H9 (cell line): ENCODE measurements around the gene UQCRHL. TPM values are rescaled to one million over a fixed set of nuclear protein-coding genes. Genes with fewer than 3 reads are reported as not detected.

Source experiments
- DNase-seq: peaks from one replicate; pipeline ENCODE4 v3.0.0-alpha.2; 2017
- H2AFZ ChIP-seq: one replicate; pipeline ENCODE4 v1.6.1; 2013; ENCODE audit warnings: mild to moderate bottlenecking, low read length, control low read depth, moderate library complexity
- H2AK5ac ChIP-seq: 2 replicates; pipeline ENCODE4 v1.6.1; 2013; ENCODE audit warnings: low read length, control low read depth, mixed read lengths; ENCODE audit not compliant: insufficient read length
- H2BK120ac ChIP-seq: one replicate; pipeline ENCODE4 v1.6.1; 2013; ENCODE audit warnings: low read depth, mild to moderate bottlenecking, low read length, control low read depth, inconsistent platforms; ENCODE audit not compliant: poor library complexity, severe bottlenecking
- H2BK12ac ChIP-seq: 2 replicates; pipeline ENCODE4 v1.6.1; 2013; ENCODE audit warnings: low read length, control low read depth, mixed read lengths, low read depth; ENCODE audit not compliant: insufficient read length
- H2BK15ac ChIP-seq: 2 replicates; pipeline ENCODE4 v1.6.1; 2013; ENCODE audit warnings: low read depth, low read length, control low read depth
- H2BK20ac ChIP-seq: one replicate; pipeline ENCODE4 v1.6.1; 2013; ENCODE audit warnings: low read depth, mild to moderate bottlenecking, low read length, control low read depth, inconsistent platforms; ENCODE audit not compliant: poor library complexity, severe bottlenecking
- H2BK5ac ChIP-seq: 2 replicates; pipeline ENCODE4 v1.6.1; 2013; ENCODE audit warnings: low read length, control low read depth, mixed read lengths; ENCODE audit not compliant: insufficient read length
- H3K14ac ChIP-seq: 2 replicates; pipeline ENCODE4 v1.6.1; 2013; ENCODE audit warnings: low read length, control low read depth; ENCODE audit not compliant: insufficient read depth
- H3K18ac ChIP-seq: 2 replicates; pipeline ENCODE4 v1.6.1; 2013; ENCODE audit warnings: low read depth, mild to moderate bottlenecking, mixed read lengths, low read length, control low read depth; ENCODE audit not compliant: insufficient read length
- H3K23ac ChIP-seq: 2 replicates; pipeline ENCODE4 v1.6.1; 2013; ENCODE audit warnings: low read length, control low read depth, mixed read lengths, low read depth; ENCODE audit not compliant: insufficient read length
- H3K23me2 ChIP-seq: 2 replicates; pipeline ENCODE4 v1.6.1; 2013; ENCODE audit warnings: low read depth, mild to moderate bottlenecking, mixed read lengths, low read length, control low read depth; ENCODE audit not compliant: insufficient read length, poor library complexity, severe bottlenecking
- H3K27ac ChIP-seq: 2 replicates; pipeline ENCODE4 v1.5.1; 2013; ENCODE audit warnings: low read length, control low read depth, mixed read lengths, low read depth; ENCODE audit not compliant: insufficient read length
- H3K27me3 ChIP-seq: 2 replicates; pipeline ENCODE4 v1.6.1; 2013; ENCODE audit warnings: low read length, control low read depth, inconsistent platforms; ENCODE audit not compliant: insufficient read depth
- H3K4ac ChIP-seq: 2 replicates; pipeline ENCODE4 v1.6.1; 2013; ENCODE audit warnings: low read depth, mild to moderate bottlenecking, control low read depth, inconsistent platforms, low read length, moderate library complexity
- H3K4me1 ChIP-seq: 2 replicates; pipeline ENCODE4 v1.6.1; 2013; ENCODE audit warnings: low read length, control low read depth, inconsistent platforms; ENCODE audit not compliant: insufficient read depth
- H3K4me2 ChIP-seq: 2 replicates; pipeline ENCODE4 v1.6.1; 2013; ENCODE audit warnings: low read length, control low read depth, mixed read lengths; ENCODE audit not compliant: insufficient read length, insufficient read depth
- H3K56ac ChIP-seq: 2 replicates; pipeline ENCODE4 v1.6.1; 2013; ENCODE audit warnings: low read depth, mild to moderate bottlenecking, mixed read lengths, low read length, control low read depth; ENCODE audit not compliant: insufficient read length
- H3K79me1 ChIP-seq: 2 replicates; pipeline ENCODE4 v1.6.1; 2013; ENCODE audit warnings: low read depth, mild to moderate bottlenecking, moderate library complexity, low read length, control low read depth, inconsistent platforms; ENCODE audit not compliant: insufficient read depth, poor library complexity, severe bottlenecking
- H3K79me2 ChIP-seq: 2 replicates; pipeline ENCODE4 v1.6.1; 2013; ENCODE audit warnings: low read length, control low read depth, inconsistent platforms; ENCODE audit not compliant: insufficient read depth
- H3K9ac ChIP-seq: 2 replicates; pipeline ENCODE4 v1.6.1; 2013; ENCODE audit warnings: low read length, control low read depth, mixed read lengths; ENCODE audit not compliant: insufficient read length; ENCODE audit errors: extremely low read depth
- H3K9me3 ChIP-seq: one replicate; pipeline ENCODE4 v1.6.1; 2013; ENCODE audit warnings: low read depth, low read length, inconsistent platforms; ENCODE audit not compliant: control insufficient read depth
- H3T11ph ChIP-seq: one replicate; pipeline ENCODE4 v1.6.1; 2013; ENCODE audit warnings: mild to moderate bottlenecking, low read length, control low read depth, inconsistent platforms
- H4K20me1 ChIP-seq: one replicate; pipeline ENCODE4 v1.6.1; 2013; ENCODE audit not compliant: control insufficient read depth, insufficient read length, insufficient read depth
- H4K5ac ChIP-seq: 2 replicates; pipeline ENCODE4 v1.6.1; 2013; ENCODE audit warnings: low read depth, mild to moderate bottlenecking, mixed read lengths, low read length, control low read depth; ENCODE audit not compliant: insufficient read length
- H4K8ac ChIP-seq: replicated peaks from 2 replicates; pipeline ENCODE4 v1.6.1; 2013; ENCODE audit warnings: low read length, control low read depth, mixed read lengths, low read depth; ENCODE audit not compliant: insufficient read length
- H4K91ac ChIP-seq: 2 replicates; pipeline ENCODE4 v1.6.1; 2013; ENCODE audit warnings: low read depth, mild to moderate bottlenecking, moderate library complexity, mixed read lengths, low read length, control low read depth; ENCODE audit not compliant: insufficient read length
- H3K27ac Mint-ChIP-seq, 3 experiments: 2 replicates in 2 of 3; 3 replicates in 1 of 3; pipeline ENCODE4 v1.8.0; 2020 to 2021; ENCODE audit warnings: mixed read lengths in 3 of 3, mild to moderate bottlenecking in 1 of 3, moderate library complexity in 1 of 3
- H3K27me3 Mint-ChIP-seq: 2 replicates; pipeline ENCODE4 v1.8.0; 2021; ENCODE audit warnings: low read depth, mild to moderate bottlenecking, moderate library complexity, mixed read lengths
- H3K36me3 Mint-ChIP-seq, 3 experiments: 2 replicates in 2 of 3; 3 replicates in 1 of 3; pipeline ENCODE4 v1.8.0; 2020 to 2021; ENCODE audit warnings: low read depth in 3 of 3, mixed read lengths in 3 of 3; ENCODE audit not compliant: insufficient read depth in 1 of 3
- H3K4me1 Mint-ChIP-seq, 2 experiments: 2 replicates each; pipeline ENCODE4 v1.8.0; 2020; ENCODE audit warnings: mixed read lengths in 2 of 2
- H3K4me3 Mint-ChIP-seq, 2 experiments: 2 replicates in 1 of 2; 3 replicates in 1 of 2; pipeline ENCODE4 v1.8.0; 2020 to 2021; ENCODE audit warnings: mild to moderate bottlenecking in 2 of 2, mixed read lengths in 2 of 2, moderate library complexity in 1 of 2
- H3K9me3 Mint-ChIP-seq, 2 experiments: 2 replicates in 1 of 2; 3 replicates in 1 of 2; pipeline ENCODE4 v1.8.0; 2020; ENCODE audit warnings: mild to moderate bottlenecking in 2 of 2, mixed read lengths in 2 of 2, moderate library complexity in 1 of 2
- CTCF ChIP-seq: fragments of 200-600 bp; sonication (generic); conservative IDR thresholded peaks from 3 replicates; pipeline ENCODE4 v1.8.0; 2021; ENCODE audit warnings: antibody characterized with exemption, mild to moderate bottlenecking
- WGBS: extraction: QIAGEN DNeasy Blood & Tissue Kit; methylation state at CpG from one replicate; pipeline ENCODE4 v1.1.7; 2013; ENCODE audit warnings: missing lambda C conversion rate, low lambda C conversion rate, mixed read lengths; ENCODE audit not compliant: insufficient read length; ENCODE audit errors: extremely low coverage; 5-methylcytosine and 5-hydroxymethylcytosine counted together
- total RNA-seq: library from RNA; stranded (reverse); gene quantifications from 2 replicates; pipeline ENCODE4 v1.2.1, GENCODE V29; 2021

The UQCRHL gene
- total RNA-seq, 1 experiment from 2014 or later = 2.0 TPM

GRCh38 chr1:15758343-15758931, 49.0 kb downstream of the UQCRHL start, which contains the start of gene FBLIM1:
FBLIM1 (plus strand) TSS chr1:15758795; CDS start chr1:15764984, 6,189 bp downstream.
- no peak within 1 kb of the TSS for H3K27ac ChIP-seq
- peak within 1 kb of the TSS; percentile 76 for H3K9ac ChIP-seq
- H3K4me2 ChIP-seq = peak within 1 kb of the TSS; percentile 89
- peak within 1 kb of the TSS; percentile 71 for H3K4ac ChIP-seq
- no peak within 1 kb of the TSS for H2BK20ac ChIP-seq
- H3K14ac ChIP-seq = peak within 1 kb of the TSS; percentile 93
- peaks cover 14% of the 10 kb centered on the region for H3K23me2 ChIP-seq
- H2BK12ac ChIP-seq = no peak within 1 kb of the TSS
- Mint-ChIP-seq H3K27ac (peak within 1 kb of the TSS in 2 of 3 experiments; percentile 85 to 97; a peak in 5 of 7 replicates), H3K36me3 (peaks cover 5 to 11% (median 11%) of the 10 kb centered on the region in 3 experiments; a peak in 6 of 7 replicates), H3K4me3 (peak within 1 kb of the TSS; percentile 84 to 89), H3K9me3 (no peaks in the 10 kb centered on the region), H3K27me3 (peaks cover 19% of the 10 kb centered on the region), H3K4me1 (peaks cover 40 to 49% of the 10 kb centered on the region in 2 experiments)
- H4K20me1 ChIP-seq = no peaks in the 10 kb centered on the region
- H3K27me3 ChIP-seq = no peaks in the 10 kb centered on the region
- H4K8ac ChIP-seq = no peak within 1 kb of the TSS
- no peak within 1 kb of the TSS for H2BK15ac ChIP-seq
- peaks cover 18% of the 10 kb centered on the region; the same call in 1 of the 2 replicates for H3K4me1 ChIP-seq
- H2BK5ac ChIP-seq = no peak within 1 kb of the TSS
- no peak within 1 kb of the TSS for H4K5ac ChIP-seq
- no peaks in the 10 kb centered on the region for H3K9me3 ChIP-seq
- no peak within 1 kb of the TSS for H4K91ac ChIP-seq
- H2BK120ac ChIP-seq = no peak within 1 kb of the TSS
- WGBS = no CpG with 5 or more reads among the region's 58 CpGs
- DNase-seq = peak; percentile 68
- H3K23ac ChIP-seq = no peak within 1 kb of the TSS
- H3K18ac ChIP-seq = peak within 1 kb of the TSS; percentile 90
- no peak within 1 kb of the TSS for H3K56ac ChIP-seq
- H2AFZ ChIP-seq = no peak within 1 kb of the TSS
- no peaks in the 10 kb centered on the region for H3K79me1 ChIP-seq
- H3T11ph ChIP-seq = no peak within 1 kb of the TSS
- H3K79me2 ChIP-seq = peaks cover 21% of the 10 kb centered on the region; the same call in 1 of the 2 replicates
- no peak within 1 kb of the TSS for H2AK5ac ChIP-seq
- no peak for TF ChIP-seq CTCF
